GM23338 (cell line): ENCODE results near the gene TIMM22. TPM values are rescaled to one million over a fixed set of nuclear protein-coding genes. Genes with fewer than 3 reads are reported as not detected.

ENCODE experiments used
- ATAC-seq: fragments of 200-7000 bp; cut with Tn5 transposase; 3 replicates; pipeline ENCODE4 v1.9.1; 2020
- DNase-seq: peaks from one replicate; pipeline ENCODE4 v3.0.0-alpha.2; 2015; ENCODE audit warnings: low spot score
- H2AFZ ChIP-seq: fragments of 200-600 bp; sonication (generic); 2 replicates; pipeline ENCODE4 v1.8.0; 2016; ENCODE audit warnings: antibody characterized with exemption, mild to moderate bottlenecking, moderate library complexity
- H3F3A ChIP-seq: fragments of 200-600 bp; sonication (generic); replicated peaks from 2 replicates; pipeline ENCODE4 v1.8.0; 2017; ENCODE audit warnings: antibody characterized with exemption, mixed run types, low read depth
- H3K27ac ChIP-seq: fragments of 200-600 bp; sonication (generic); 2 replicates; pipeline ENCODE4 v1.6.1; 2016; ENCODE audit warnings: low read depth
- H3K27me3 ChIP-seq: fragments of 200-600 bp; sonication (generic); 2 replicates; pipeline ENCODE4 v1.8.0; 2016; ENCODE audit warnings: mild to moderate bottlenecking, mixed run types, moderate library complexity; ENCODE audit not compliant: insufficient read depth
- H3K36me3 ChIP-seq: fragments of 200-600 bp; sonication (generic); 2 replicates; pipeline ENCODE4 v1.8.0; 2016; ENCODE audit warnings: mild to moderate bottlenecking; ENCODE audit not compliant: insufficient read depth
- H3K4me1 ChIP-seq: fragments of 200-600 bp; sonication (generic); 2 replicates; pipeline ENCODE4 v1.8.0; 2016; ENCODE audit warnings: mild to moderate bottlenecking, moderate library complexity; ENCODE audit not compliant: insufficient read depth
- H3K4me2 ChIP-seq: fragments of 200-600 bp; sonication (generic); 2 replicates; pipeline ENCODE4 v1.7.1; 2017; ENCODE audit warnings: mixed run types
- H3K4me3 ChIP-seq: fragments of 200-600 bp; sonication (generic); 2 replicates; pipeline ENCODE4 v1.6.1; 2016; ENCODE audit warnings: mixed run types
- H3K79me2 ChIP-seq: fragments of 200-600 bp; sonication (generic); replicated peaks from 2 replicates; pipeline ENCODE4 v1.8.0; 2017; ENCODE audit warnings: mild to moderate bottlenecking; ENCODE audit not compliant: insufficient read depth
- H3K9me2 ChIP-seq: fragments of 200-600 bp; sonication (generic); 2 replicates; pipeline ENCODE4 v1.8.0; 2017; ENCODE audit not compliant: insufficient read depth
- H4K20me1 ChIP-seq: fragments of 200-600 bp; sonication (generic); replicated peaks from 2 replicates; pipeline ENCODE4 v1.8.0; 2017; ENCODE audit warnings: mild to moderate bottlenecking; ENCODE audit not compliant: insufficient read depth
- H3K27ac Mint-ChIP-seq: 2 replicates; pipeline ENCODE4 v1.8.0; 2020; ENCODE audit warnings: inconsistent platforms, mild to moderate bottlenecking, moderate library complexity, mixed read lengths
- H3K27me3 Mint-ChIP-seq: 3 replicates; pipeline ENCODE4 v1.8.0; 2022; ENCODE audit warnings: low read depth, mild to moderate bottlenecking, moderate library complexity, mixed read lengths, inconsistent platforms; ENCODE audit not compliant: insufficient read depth, poor library complexity
- H3K36me3 Mint-ChIP-seq: 3 replicates; pipeline ENCODE4 v1.8.0; 2021; ENCODE audit warnings: low read depth, mild to moderate bottlenecking, inconsistent platforms, moderate library complexity, mixed read lengths
- H3K4me1 Mint-ChIP-seq: 3 replicates; pipeline ENCODE4 v1.8.0; 2020; ENCODE audit warnings: mild to moderate bottlenecking, inconsistent platforms, mixed read lengths
- H3K4me3 Mint-ChIP-seq: 3 replicates; pipeline ENCODE4 v1.8.0; 2021; ENCODE audit warnings: moderate library complexity, mild to moderate bottlenecking, inconsistent platforms, mixed read lengths
- H3K9me3 Mint-ChIP-seq: 3 replicates; pipeline ENCODE4 v1.8.0; 2020; ENCODE audit warnings: moderate library complexity, mild to moderate bottlenecking, inconsistent platforms, mixed read lengths
- CREB1 ChIP-seq: fragments of 250-450 bp; sonication (Bioruptor Pico); IDR thresholded peaks from 2 replicates; pipeline ENCODE4 v1.5.0; 2020; ENCODE audit warnings: low read depth, mild to moderate bottlenecking, moderate library complexity
- JUNB ChIP-seq: IDR thresholded peaks from one replicate; pipeline ENCODE4 v1.6.1; 2016; ENCODE audit warnings: antibody characterized with exemption; ENCODE audit not compliant: unreplicated experiment
- NANOG ChIP-seq: IDR thresholded peaks from 2 replicates; pipeline ENCODE4 v1.6.1; 2016; ENCODE audit warnings: antibody characterized with exemption, borderline replicate concordance
- ZNF114 ChIP-seq: fragments of 250-450 bp; sonication (Bioruptor Pico); IDR thresholded peaks from 2 replicates; pipeline ENCODE4 v1.5.0; 2020; ENCODE audit warnings: mild to moderate bottlenecking, moderate library complexity
- ZNF331 ChIP-seq: fragments of 250-450 bp; sonication (Bioruptor Pico); IDR thresholded peaks from 2 replicates; pipeline ENCODE4 v1.5.0; 2020; ENCODE audit warnings: low read depth, mild to moderate bottlenecking, moderate library complexity
- polyA plus RNA-seq: library from polyadenylated mRNA; unstranded; fragments of >200 nt; fragmentation: Nextera tagmentation; extraction: Ambion mirVana; gene quantifications from 2 replicates; pipeline ENCODE4 v1.2.1, GENCODE V29; 2016
- total RNA-seq: library from RNA; depleted of rRNA; stranded (reverse); fragments of >200 nt; shearing (Covaris generic); gene quantifications from 2 replicates; pipeline ENCODE4 v1.2.3, GENCODE V29; 2014
- TF ChIP-seq, protein P1 (sequence below): IDR thresholded peaks from one replicate; pipeline ENCODE4 v1.6.1; 2018; ENCODE audit warnings: antibody characterized with exemption; ENCODE audit not compliant: unreplicated experiment
- TF ChIP-seq, protein P2 (sequence below): fragments of 250-450 bp; sonication (Bioruptor Pico); IDR thresholded peaks from 2 replicates; pipeline ENCODE4 v1.5.0; 2020; ENCODE audit warnings: mild to moderate bottlenecking, moderate library complexity
- TF ChIP-seq, protein P3 (sequence below), 2 experiments: fragments of 200-600 bp in 1 of 2; sonication (generic) in 1 of 2; conservative IDR thresholded peaks; 2 replicates each; pipeline versions ENCODE4 v1.5.1 to v1.6.1; 2016 to 2017; ENCODE audit warnings: antibody characterized with exemption in 2 of 2, low read depth in 2 of 2, mild to moderate bottlenecking in 2 of 2, moderate library complexity in 1 of 2
- TF ChIP-seq, protein P4 (sequence below): IDR thresholded peaks from 2 replicates; pipeline ENCODE4 v1.6.1; 2016; ENCODE audit warnings: antibody characterized with exemption

The TIMM22 gene
- total and polyA plus RNA-seq, 2 experiments from 2014 or later, result 21.9 to 24.4 TPM

DNA sequence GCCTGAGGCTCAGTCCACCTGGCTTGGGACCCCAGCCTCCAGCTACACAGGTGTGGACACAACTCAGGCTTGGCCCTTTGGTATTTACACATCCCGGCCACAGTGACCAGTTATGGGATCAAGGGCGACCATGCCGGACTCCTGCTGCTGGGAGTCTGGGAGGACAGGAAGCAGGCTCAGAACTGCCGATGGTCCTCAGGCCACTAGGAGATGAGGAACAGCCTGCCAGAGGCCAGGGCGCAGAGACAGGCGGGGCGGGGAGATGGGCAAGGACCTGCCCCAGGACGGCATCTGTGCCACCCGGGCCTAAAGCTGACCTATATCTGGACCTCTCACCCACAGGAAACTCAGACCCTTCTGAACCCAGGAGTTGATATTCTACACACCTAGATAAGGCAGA lies 29.8 kb upstream of the TIMM22 start (continued):
- TF ChIP-seq, protein P1, sequence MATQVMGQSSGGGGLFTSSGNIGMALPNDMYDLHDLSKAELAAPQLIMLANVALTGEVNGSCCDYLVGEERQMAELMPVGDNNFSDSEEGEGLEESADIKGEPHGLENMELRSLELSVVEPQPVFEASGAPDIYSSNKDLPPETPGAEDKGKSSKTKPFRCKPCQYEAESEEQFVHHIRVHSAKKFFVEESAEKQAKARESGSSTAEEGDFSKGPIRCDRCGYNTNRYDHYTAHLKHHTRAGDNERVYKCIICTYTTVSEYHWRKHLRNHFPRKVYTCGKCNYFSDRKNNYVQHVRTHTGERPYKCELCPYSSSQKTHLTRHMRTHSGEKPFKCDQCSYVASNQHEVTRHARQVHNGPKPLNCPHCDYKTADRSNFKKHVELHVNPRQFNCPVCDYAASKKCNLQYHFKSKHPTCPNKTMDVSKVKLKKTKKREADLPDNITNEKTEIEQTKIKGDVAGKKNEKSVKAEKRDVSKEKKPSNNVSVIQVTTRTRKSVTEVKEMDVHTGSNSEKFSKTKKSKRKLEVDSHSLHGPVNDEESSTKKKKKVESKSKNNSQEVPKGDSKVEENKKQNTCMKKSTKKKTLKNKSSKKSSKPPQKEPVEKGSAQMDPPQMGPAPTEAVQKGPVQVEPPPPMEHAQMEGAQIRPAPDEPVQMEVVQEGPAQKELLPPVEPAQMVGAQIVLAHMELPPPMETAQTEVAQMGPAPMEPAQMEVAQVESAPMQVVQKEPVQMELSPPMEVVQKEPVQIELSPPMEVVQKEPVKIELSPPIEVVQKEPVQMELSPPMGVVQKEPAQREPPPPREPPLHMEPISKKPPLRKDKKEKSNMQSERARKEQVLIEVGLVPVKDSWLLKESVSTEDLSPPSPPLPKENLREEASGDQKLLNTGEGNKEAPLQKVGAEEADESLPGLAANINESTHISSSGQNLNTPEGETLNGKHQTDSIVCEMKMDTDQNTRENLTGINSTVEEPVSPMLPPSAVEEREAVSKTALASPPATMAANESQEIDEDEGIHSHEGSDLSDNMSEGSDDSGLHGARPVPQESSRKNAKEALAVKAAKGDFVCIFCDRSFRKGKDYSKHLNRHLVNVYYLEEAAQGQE, result no peak
- TF ChIP-seq CREB1, result no peak

DNA sequence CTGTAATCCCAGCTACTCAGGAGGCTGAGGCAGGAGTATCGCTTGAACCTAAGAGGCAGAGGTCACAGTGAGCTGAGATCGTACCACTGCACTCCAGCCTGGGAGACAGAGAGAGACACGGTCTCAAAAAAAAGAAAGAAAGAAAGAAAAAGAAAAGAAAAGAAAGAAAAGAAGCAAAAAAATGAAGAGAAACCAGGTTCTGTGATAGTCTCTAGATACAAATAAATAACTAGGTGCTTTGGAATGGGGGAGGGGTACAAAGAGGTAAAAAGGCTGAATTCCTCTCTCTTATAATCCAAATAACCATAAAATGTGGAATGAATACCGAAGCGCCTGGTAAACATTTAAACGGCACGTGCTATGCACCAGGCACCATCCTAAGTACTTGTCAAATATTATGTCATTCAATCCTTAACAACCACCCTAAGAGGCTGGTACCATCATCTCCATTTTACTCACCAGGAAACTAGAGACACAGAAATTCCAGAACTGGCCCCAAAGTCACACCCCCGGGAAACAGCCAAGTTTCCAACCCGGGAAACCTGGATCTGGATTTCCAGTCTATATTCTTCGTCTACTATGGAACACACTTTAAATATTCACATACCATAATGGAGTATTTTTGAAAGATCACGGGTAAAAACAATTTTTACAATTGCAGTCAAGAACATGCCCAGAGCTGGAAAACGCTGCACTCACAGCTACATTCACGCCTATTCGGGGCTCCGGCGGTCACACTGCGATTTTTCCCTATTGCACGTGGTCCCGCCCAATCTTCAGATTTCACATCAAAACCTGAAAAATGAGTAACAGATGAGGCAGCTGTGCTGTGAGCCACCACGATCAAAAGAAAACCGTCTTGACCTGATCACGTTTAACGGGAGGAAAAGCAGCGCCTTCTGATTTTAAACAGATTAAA lies 27.9 kb upstream of the TIMM22 start:
- no peaks in the 10 kb centered on the region for H3K36me3 ChIP-seq
- H3K27ac Mint-ChIP-seq, result peak overlapping the region; percentile 59; the same call in 1 of the 2 replicates
- H3F3A ChIP-seq, result peaks cover 15% of the 10 kb centered on the region; the same call in 1 of the 2 replicates
- peaks cover 63% of the 10 kb centered on the region for H3K4me1 ChIP-seq
- H3K27me3 ChIP-seq, result no peaks in the 10 kb centered on the region
- H3K27ac ChIP-seq, result peak overlapping the region; percentile 85; the same call in 1 of the 2 replicates
- no peak overlapping the region for H3K4me3 ChIP-seq
- DNase-seq (no peak), ATAC-seq (no peak)
- no peak overlapping the region; the same call in 2 of the 3 replicates for H3K4me3 Mint-ChIP-seq
- no peaks in the 10 kb centered on the region for H3K9me3 Mint-ChIP-seq
- H3K27me3 Mint-ChIP-seq, result peaks cover 11% of the 10 kb centered on the region
- H2AFZ ChIP-seq, result no peak overlapping the region
- peaks cover 100% of the 10 kb centered on the region for H3K79me2 ChIP-seq
- peak overlapping the region; percentile 67 for H3K4me2 ChIP-seq
- H4K20me1 ChIP-seq, result peaks cover 60% of the 10 kb centered on the region
- no peaks in the 10 kb centered on the region for H3K9me2 ChIP-seq
- H3K4me1 Mint-ChIP-seq, result peaks cover 57% of the 10 kb centered on the region
- peaks cover 16% of the 10 kb centered on the region for H3K36me3 Mint-ChIP-seq
- TF ChIP-seq, protein P2, sequence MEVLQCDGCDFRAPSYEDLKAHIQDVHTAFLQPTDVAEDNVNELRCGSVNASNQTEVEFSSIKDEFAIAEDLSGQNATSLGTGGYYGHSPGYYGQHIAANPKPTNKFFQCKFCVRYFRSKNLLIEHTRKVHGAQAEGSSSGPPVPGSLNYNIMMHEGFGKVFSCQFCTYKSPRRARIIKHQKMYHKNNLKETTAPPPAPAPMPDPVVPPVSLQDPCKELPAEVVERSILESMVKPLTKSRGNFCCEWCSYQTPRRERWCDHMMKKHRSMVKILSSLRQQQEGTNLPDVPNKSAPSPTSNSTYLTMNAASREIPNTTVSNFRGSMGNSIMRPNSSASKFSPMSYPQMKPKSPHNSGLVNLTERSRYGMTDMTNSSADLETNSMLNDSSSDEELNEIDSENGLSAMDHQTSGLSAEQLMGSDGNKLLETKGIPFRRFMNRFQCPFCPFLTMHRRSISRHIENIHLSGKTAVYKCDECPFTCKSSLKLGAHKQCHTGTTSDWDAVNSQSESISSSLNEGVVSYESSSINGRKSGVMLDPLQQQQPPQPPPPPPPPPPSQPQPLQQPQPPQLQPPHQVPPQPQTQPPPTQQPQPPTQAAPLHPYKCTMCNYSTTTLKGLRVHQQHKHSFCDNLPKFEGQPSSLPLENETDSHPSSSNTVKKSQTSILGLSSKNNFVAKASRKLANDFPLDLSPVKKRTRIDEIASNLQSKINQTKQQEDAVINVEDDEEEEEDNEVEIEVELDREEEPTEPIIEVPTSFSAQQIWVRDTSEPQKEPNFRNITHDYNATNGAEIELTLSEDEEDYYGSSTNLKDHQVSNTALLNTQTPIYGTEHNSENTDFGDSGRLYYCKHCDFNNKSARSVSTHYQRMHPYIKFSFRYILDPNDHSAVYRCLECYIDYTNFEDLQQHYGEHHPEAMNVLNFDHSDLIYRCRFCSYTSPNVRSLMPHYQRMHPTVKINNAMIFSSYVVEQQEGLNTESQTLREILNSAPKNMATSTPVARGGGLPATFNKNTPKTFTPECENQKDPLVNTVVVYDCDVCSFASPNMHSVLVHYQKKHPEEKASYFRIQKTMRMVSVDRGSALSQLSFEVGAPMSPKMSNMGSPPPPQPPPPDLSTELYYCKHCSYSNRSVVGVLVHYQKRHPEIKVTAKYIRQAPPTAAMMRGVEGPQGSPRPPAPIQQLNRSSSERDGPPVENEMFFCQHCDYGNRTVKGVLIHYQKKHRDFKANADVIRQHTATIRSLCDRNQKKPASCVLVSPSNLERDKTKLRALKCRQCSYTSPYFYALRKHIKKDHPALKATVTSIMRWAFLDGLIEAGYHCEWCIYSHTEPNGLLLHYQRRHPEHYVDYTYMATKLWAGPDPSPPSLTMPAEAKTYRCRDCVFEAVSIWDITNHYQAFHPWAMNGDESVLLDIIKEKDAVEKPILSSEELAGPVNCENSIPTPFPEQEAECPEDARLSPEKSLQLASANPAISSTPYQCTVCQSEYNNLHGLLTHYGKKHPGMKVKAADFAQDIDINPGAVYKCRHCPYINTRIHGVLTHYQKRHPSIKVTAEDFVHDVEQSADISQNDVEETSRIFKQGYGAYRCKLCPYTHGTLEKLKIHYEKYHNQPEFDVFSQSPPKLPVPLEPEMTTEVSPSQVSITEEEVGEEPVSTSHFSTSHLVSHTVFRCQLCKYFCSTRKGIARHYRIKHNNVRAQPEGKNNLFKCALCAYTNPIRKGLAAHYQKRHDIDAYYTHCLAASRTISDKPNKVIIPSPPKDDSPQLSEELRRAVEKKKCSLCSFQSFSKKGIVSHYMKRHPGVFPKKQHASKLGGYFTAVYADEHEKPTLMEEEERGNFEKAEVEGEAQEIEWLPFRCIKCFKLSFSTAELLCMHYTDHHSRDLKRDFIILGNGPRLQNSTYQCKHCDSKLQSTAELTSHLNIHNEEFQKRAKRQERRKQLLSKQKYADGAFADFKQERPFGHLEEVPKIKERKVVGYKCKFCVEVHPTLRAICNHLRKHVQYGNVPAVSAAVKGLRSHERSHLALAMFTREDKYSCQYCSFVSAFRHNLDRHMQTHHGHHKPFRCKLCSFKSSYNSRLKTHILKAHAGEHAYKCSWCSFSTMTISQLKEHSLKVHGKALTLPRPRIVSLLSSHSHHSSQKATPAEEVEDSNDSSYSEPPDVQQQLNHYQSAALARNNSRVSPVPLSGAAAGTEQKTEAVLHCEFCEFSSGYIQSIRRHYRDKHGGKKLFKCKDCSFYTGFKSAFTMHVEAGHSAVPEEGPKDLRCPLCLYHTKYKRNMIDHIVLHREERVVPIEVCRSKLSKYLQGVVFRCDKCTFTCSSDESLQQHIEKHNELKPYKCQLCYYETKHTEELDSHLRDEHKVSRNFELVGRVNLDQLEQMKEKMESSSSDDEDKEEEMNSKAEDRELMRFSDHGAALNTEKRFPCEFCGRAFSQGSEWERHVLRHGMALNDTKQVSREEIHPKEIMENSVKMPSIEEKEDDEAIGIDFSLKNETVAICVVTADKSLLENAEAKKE (CRISPR knock-in tag), result no peak
- TF ChIP-seq ZNF114 (CRISPR knock-in tag) (no peak), CREB1 (no peak), JUNB (no peak), ZNF331 (no peak), NANOG (no peak)
- TF ChIP-seq, protein P3, sequence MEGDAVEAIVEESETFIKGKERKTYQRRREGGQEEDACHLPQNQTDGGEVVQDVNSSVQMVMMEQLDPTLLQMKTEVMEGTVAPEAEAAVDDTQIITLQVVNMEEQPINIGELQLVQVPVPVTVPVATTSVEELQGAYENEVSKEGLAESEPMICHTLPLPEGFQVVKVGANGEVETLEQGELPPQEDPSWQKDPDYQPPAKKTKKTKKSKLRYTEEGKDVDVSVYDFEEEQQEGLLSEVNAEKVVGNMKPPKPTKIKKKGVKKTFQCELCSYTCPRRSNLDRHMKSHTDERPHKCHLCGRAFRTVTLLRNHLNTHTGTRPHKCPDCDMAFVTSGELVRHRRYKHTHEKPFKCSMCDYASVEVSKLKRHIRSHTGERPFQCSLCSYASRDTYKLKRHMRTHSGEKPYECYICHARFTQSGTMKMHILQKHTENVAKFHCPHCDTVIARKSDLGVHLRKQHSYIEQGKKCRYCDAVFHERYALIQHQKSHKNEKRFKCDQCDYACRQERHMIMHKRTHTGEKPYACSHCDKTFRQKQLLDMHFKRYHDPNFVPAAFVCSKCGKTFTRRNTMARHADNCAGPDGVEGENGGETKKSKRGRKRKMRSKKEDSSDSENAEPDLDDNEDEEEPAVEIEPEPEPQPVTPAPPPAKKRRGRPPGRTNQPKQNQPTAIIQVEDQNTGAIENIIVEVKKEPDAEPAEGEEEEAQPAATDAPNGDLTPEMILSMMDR (conservative IDR thresholded peaks at IDR 0.05; ENCODE audit: low read depth in 2 of 2), result no peak
- TF ChIP-seq, protein P4, sequence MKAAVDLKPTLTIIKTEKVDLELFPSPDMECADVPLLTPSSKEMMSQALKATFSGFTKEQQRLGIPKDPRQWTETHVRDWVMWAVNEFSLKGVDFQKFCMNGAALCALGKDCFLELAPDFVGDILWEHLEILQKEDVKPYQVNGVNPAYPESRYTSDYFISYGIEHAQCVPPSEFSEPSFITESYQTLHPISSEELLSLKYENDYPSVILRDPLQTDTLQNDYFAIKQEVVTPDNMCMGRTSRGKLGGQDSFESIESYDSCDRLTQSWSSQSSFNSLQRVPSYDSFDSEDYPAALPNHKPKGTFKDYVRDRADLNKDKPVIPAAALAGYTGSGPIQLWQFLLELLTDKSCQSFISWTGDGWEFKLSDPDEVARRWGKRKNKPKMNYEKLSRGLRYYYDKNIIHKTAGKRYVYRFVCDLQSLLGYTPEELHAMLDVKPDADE, result no peak
